Keratinocyte (primary cell): ENCODE data around the gene FARP2. TPM values are rescaled to one million over a fixed set of nuclear protein-coding genes. Genes with fewer than 3 reads are reported as not detected.

ENCODE experiments used
- DNase-seq: peaks from one replicate; pipeline ENCODE4 v3.0.0-alpha.2; 2011; ENCODE audit warnings: low read depth, missing footprints, low spot score
- FAIRE-seq: peaks from 2 replicates; lab custom pipeline; 2011; peaks lifted over from hg19 to GRCh38; lab: Jason Lieb, UNC
- H2AFZ ChIP-seq: 2 replicates; pipeline ENCODE4 v1.6.0; 2012; ENCODE audit warnings: low read length, control low read depth, inconsistent platforms; ENCODE audit not compliant: control insufficient read depth
- H3K27ac ChIP-seq: 2 replicates; pipeline ENCODE4 v1.5.1; 2011; ENCODE audit warnings: low read length; ENCODE audit not compliant: control insufficient read depth, insufficient read depth
- H3K27me3 ChIP-seq: 3 replicates; pipeline ENCODE4 v1.6.0; 2011; ENCODE audit warnings: low read length; ENCODE audit not compliant: control insufficient read depth, insufficient read depth; ENCODE audit errors: extremely low read depth
- H3K36me3 ChIP-seq, 2 experiments: 2 replicates in 1 of 2; 3 replicates in 1 of 2; pipeline ENCODE4 v1.5.1; 2011; ENCODE audit warnings: low read length in 2 of 2, mild to moderate bottlenecking in 1 of 2; ENCODE audit not compliant: control insufficient read depth in 2 of 2, insufficient read depth in 2 of 2; ENCODE audit errors: extremely low read depth in 1 of 2
- H3K4me1 ChIP-seq: 3 replicates; pipeline ENCODE4 v1.5.1; 2011; ENCODE audit warnings: low read length; ENCODE audit not compliant: control insufficient read depth, insufficient read depth; ENCODE audit errors: extremely low read depth
- H3K4me2 ChIP-seq: 3 replicates; pipeline ENCODE4 v1.6.0; 2011; ENCODE audit warnings: low read depth, low read length; ENCODE audit not compliant: control insufficient read depth, insufficient read depth; ENCODE audit errors: extremely low read depth
- H3K4me3 ChIP-seq, 3 experiments: fragments of 200-600 bp in 1 of 3; sonication (generic) in 1 of 3; 2 replicates in 2 of 3; 3 replicates in 1 of 3; pipeline ENCODE4 v1.5.1; 2011 to 2016; ENCODE audit warnings: low read length in 3 of 3, mild to moderate bottlenecking in 3 of 3, control low read depth in 2 of 3, inconsistent platforms in 1 of 3, low read depth in 1 of 3, mixed read lengths in 1 of 3, mixed run types in 1 of 3, moderate library complexity in 1 of 3; ENCODE audit not compliant: control insufficient read depth in 2 of 3, insufficient read depth in 2 of 3; ENCODE audit errors: extremely low read depth in 1 of 3
- H3K79me2 ChIP-seq: 2 replicates; pipeline ENCODE4 v1.6.0; 2012; ENCODE audit warnings: low read length; ENCODE audit not compliant: control insufficient read depth, insufficient read depth
- H3K9ac ChIP-seq: 3 replicates; pipeline ENCODE4 v1.6.0; 2011; ENCODE audit warnings: low read length; ENCODE audit not compliant: control insufficient read depth, insufficient read depth; ENCODE audit errors: extremely low read depth
- H3K9me1 ChIP-seq: 3 replicates; pipeline ENCODE4 v1.6.0; 2011; ENCODE audit warnings: low read length; ENCODE audit not compliant: control insufficient read depth, insufficient read depth; ENCODE audit errors: extremely low read depth
- H3K9me3 ChIP-seq: 2 replicates; pipeline ENCODE4 v1.5.1; 2012; ENCODE audit warnings: low read depth, low read length; ENCODE audit not compliant: control insufficient read depth
- H4K20me1 ChIP-seq: 3 replicates; pipeline ENCODE4 v1.6.0; 2011; ENCODE audit warnings: low read length; ENCODE audit not compliant: control insufficient read depth, insufficient read depth; ENCODE audit errors: extremely low read depth
- CTCF ChIP-seq, 3 experiments: IDR thresholded peaks in 1 of 3; conservative IDR thresholded peaks in 1 of 3; optimal IDR thresholded peaks in 1 of 3; 2 replicates in 2 of 3; 3 replicates in 1 of 3; pipeline versions ENCODE3 to v1.5.1; 2011; ENCODE audit warnings: low read length in 3 of 3, mild to moderate bottlenecking in 3 of 3, moderate library complexity in 2 of 3, control low read depth in 1 of 3, inconsistent platforms in 1 of 3; ENCODE audit not compliant: insufficient read depth in 2 of 3; ENCODE audit errors: extremely low read depth in 1 of 3
- EZH2 ChIP-seq: IDR thresholded peaks from one replicate; pipeline ENCODE4 v1.6.1; 2012; ENCODE audit warnings: inconsistent platforms, mild to moderate bottlenecking, low read length, moderate library complexity
- dilution Hi-C: fragments of 300-500 bp; cut with MboI; formaldehyde crosslinking; loops from one replicate; pipeline ENCODE4 v1.7.0; 2020; ENCODE audit warnings: low sequenced_read_pairs; ENCODE audit not compliant: extremely low pct_ligation_motif_present
- polyA plus RNA-seq, 5 experiments: library from polyadenylated mRNA; depleted of rRNA in 3 of 5; stranded (reverse) in 3 of 5; stranded (forward) in 1 of 5; unstranded in 1 of 5; fragments of >200 nt; gene quantifications; 1 replicate in 1 of 5; 2 replicates in 3 of 5; 3 replicates in 1 of 5; pipeline versions ENCODE4 v1.2.1 to v1.2.3, GENCODE V29; 2011 to 2012; ENCODE audit warnings: missing spikeins in 2 of 5, low read depth in 1 of 5, low replicate concordance in 1 of 5

Gene FARP2
- polyA plus RNA-seq, 1 donor (not counting 4 experiments of a cell fraction or from before 2014, with no cell fraction given) = 39.3 TPM

GRCh38 chr2:241315879-241316631, 40.0 kb upstream of the FARP2 start, which contains the start of gene SEPTIN2:
TSS of gene SEPTIN2 (plus strand) at chr2:241315925. CDS start at chr2:241324233, 8,308 bp downstream.
- Histone ChIP-seq H4K20me1 (peaks cover 21% of the 10 kb centered on the region), H3K27me3 (no peaks in the 10 kb centered on the region), H3K36me3 (peaks cover 0 to 15% of the 10 kb centered on the region in 2 experiments), H3K9ac (peak within 1 kb of the TSS; percentile 100), H3K4me2 (peak within 1 kb of the TSS; percentile 99), H3K9me1 (peaks cover 4% of the 10 kb centered on the region), H3K79me2 (peaks cover 92% of the 10 kb centered on the region), H3K27ac (peak within 1 kb of the TSS; percentile 100), H3K4me1 (peaks cover 56% of the 10 kb centered on the region), H3K4me3 (peak within 1 kb of the TSS; percentile 86 to 100 (median 89)), H2AFZ (peak within 1 kb of the TSS; percentile 98), H3K9me3 (no peaks in the 10 kb centered on the region)
- dilution Hi-C loops = no loop called here
- FAIRE-seq (no peak), DNase-seq (no peak)
- no peak for TF ChIP-seq CTCF (optimal IDR thresholded peaks at IDR 0.05 in 1 of 3, IDR thresholded peaks at IDR 0.05 in 1 of 3, conservative IDR thresholded peaks at IDR 0.05 in 1 of 3; ENCODE audit: extremely low read depth in 1 of 3, insufficient read depth in 2 of 3, low read length in 3 of 3)
- no peak for TF ChIP-seq EZH2

GRCh38 chr2:241316825-241317224, 39.3 kb upstream of the FARP2 start:
- peaks cover 0 to 15% of the 10 kb centered on the region in 2 experiments for H3K36me3 ChIP-seq

More at GRCh38 chr2:241316825-241317224, 39.3 kb upstream of the FARP2 start:
- FAIRE-seq (no peak), DNase-seq (no peak)
- no peak overlapping the region for H2AFZ ChIP-seq
- peak overlapping the region; percentile 100 for H3K9ac ChIP-seq
- H3K79me2 ChIP-seq = peaks cover 92% of the 10 kb centered on the region
- peaks cover 4% of the 10 kb centered on the region for H3K9me1 ChIP-seq
- H3K4me3 ChIP-seq = peak overlapping the region; percentile 68 to 99 (median 83)
- no peak for TF ChIP-seq CTCF (optimal IDR thresholded peaks at IDR 0.05 in 1 of 3, IDR thresholded peaks at IDR 0.05 in 1 of 3, conservative IDR thresholded peaks at IDR 0.05 in 1 of 3; ENCODE audit: extremely low read depth in 1 of 3, insufficient read depth in 2 of 3, low read length in 3 of 3)
- TF ChIP-seq EZH2 = no peak
- no peaks in the 10 kb centered on the region for H3K27me3 ChIP-seq
- H3K4me2 ChIP-seq = peak overlapping the region; percentile 99
- H3K9me3 ChIP-seq = no peaks in the 10 kb centered on the region
- peak overlapping the region; percentile 92 for H3K27ac ChIP-seq
- dilution Hi-C loops = no loop called here
- H4K20me1 ChIP-seq = peaks cover 14% of the 10 kb centered on the region
- peaks cover 48% of the 10 kb centered on the region for H3K4me1 ChIP-seq
